HG03354 (cell line): ENCODE measurements around the gene ZNF691.
A peak's percentile ranks its signal among the peaks of the same experiment; 100 is the strongest.

ENCODE experiments used
- ATAC-seq: cut with Tn5 transposase; IDR thresholded peaks from one replicate; pipeline ENCODE4 v1.9.1; 2021; ENCODE audit warnings: mild to moderate bottlenecking; ENCODE audit not compliant: unreplicated experiment, poor library complexity, severe bottlenecking

Gene ZNF691

DNA sequence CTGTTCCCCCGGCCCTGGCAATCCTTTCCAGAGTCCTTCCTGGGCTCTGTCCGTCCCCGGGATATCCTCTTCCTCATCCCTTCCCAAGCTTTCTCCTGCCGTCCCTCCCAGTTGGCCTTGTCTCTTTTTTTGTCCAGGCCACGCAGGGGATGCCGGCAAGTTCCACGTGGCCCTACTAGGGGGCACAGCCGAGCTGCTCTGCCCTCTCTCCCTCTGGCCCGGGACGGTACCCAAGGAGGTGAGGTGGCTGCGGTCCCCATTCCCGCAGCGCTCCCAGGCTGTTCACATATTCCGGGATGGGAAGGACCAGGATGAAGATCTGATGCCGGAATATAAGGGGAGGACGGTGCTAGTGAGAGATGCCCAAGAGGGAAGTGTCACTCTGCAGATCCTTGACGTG lies 15.8 kb upstream of the ZNF691 start:
- ATAC-seq, result no peak

GRCh38 chr1:42831273-42831672 lies 15.1 kb upstream of the ZNF691 start:
- ATAC-seq, result no peak

GRCh38 chr1:42832641-42833240 lies 13.7 kb upstream of the ZNF691 start:
- no peak for ATAC-seq

GRCh38 chr1:42833981-42834380 lies 12.4 kb upstream of the ZNF691 start:
- ATAC-seq, result no peak

- no peak for ATAC-seq
Measured at GRCh38 chr1:42834803-42835202, 11.6 kb upstream of the ZNF691 start.

GRCh38 chr1:42835422-42835821 lies 11.0 kb upstream of the ZNF691 start:
- ATAC-seq, result no peak

GRCh38 chr1:42837709-42838108 lies 8.7 kb upstream of the ZNF691 start:
- ATAC-seq, result no peak

- no peak for ATAC-seq
Measured at GRCh38 chr1:42838482-42839190, 7.8 kb upstream of the ZNF691 start.

- ATAC-seq, result no peak
Measured at GRCh38 chr1:42841010-42841409, 5.4 kb upstream of the ZNF691 start.

GRCh38 chr1:42841440-42842147 lies 4.8 kb upstream of the ZNF691 start:
- ATAC-seq, result no peak

- ATAC-seq, result no peak
Measured at GRCh38 chr1:42844592-42845140, 1.7 kb upstream of the ZNF691 start.

DNA sequence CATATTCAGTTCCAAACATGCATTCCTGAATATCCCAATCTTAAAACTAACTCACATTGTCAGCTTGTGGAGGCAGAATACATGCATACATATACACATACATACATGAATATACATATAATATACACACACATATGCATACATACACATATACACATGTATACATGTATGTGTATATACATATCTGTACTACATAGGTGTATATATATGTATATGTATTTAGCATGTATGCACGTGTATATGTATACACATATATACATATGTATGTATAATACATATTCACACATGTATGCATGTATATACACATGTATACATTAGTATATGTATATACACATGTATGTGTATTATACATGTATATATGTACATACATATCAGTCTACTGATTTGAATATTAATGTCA lies 1.2 kb upstream of the ZNF691 start:
- ATAC-seq, result no peak

DNA sequence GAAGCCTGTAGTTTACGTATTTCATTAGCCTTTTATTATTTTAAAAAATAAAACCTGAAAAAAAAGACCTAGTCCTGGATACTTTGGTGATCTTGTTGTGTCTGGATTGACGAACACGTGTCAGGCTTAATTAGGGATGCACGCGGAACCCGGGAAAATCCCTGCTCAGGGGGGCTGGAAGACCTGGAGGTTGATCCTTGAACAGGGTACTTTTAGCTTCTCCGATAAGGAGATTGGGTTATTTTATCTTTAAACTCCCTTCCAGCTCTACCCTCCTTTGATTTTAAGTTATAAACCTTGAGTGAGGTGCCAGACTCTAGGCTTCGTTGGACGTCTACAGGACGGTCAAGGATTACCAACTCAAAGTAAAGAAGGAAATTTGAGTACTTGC lies 552 bp upstream of the ZNF691 start:
- ATAC-seq, result peak; percentile 30

- ATAC-seq, result no peak
Measured at GRCh38 chr1:42847111-42847595, 740 bp downstream of the ZNF691 start.

- no peak for ATAC-seq
Measured at GRCh38 chr1:42847721-42848460, 1.5 kb downstream of the ZNF691 start.

GRCh38 chr1:42848823-42849537 lies 2.6 kb downstream of the ZNF691 start:
- ATAC-seq, result no peak

DNA sequence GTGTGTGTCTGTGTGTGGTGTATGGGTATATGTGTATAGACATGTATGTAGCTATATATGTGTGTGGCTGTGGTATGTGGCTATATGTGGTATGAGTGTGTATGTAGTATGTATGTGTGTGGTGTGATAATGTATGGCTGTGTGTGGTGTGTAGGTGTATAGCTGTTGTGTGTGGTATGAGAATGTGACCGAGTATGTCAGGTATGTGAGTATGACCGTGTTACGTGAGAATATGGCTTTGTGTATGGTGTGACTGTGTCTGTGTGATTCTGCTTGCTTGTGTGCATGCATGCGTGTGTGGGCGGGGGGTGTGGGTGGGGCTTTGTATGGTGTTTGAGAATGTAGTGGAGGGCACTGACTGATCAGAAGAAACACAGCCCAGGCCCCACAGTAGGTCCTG lies 3.5 kb downstream of the ZNF691 start:
- no peak for ATAC-seq

- ATAC-seq, result no peak
Measured at GRCh38 chr1:42851420-42851819, 5.0 kb downstream of the ZNF691 start.

GRCh38 chr1:42851960-42852607 lies 5.7 kb downstream of the ZNF691 start:
- ATAC-seq, result no peak
